ENCODE measurements around the gene SMR3A. TPM values are rescaled to one million over a fixed set of nuclear protein-coding genes. Genes with fewer than 3 reads are reported as not detected.

SMR3A gene
- not detected in 2 replicates for total RNA-seq

DNA sequence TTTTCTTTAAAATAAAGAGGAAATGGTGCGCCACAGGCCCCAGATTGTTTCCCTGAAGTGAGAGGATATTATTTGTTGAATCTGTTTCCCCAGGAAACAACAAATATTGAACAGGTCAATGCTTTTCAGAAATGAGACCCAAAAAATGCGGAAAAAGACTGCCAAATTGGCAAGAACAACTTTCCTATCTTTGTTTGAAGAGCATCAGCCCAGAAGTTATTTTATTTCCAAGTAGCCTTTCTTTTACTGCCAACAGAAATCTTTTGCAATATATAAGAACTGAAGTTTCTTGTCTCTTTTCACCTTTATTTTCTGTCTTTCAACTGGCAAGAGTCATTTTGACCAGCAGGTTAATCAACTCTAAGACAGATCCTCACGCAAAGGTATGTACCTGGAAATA, at the start of gene SMR3A:
Gene SMR3A (plus strand): TSS at position 301 of the 400 bp plus-strand sequence. CDS start 1,356 bp downstream, outside the sequence.

DNA sequence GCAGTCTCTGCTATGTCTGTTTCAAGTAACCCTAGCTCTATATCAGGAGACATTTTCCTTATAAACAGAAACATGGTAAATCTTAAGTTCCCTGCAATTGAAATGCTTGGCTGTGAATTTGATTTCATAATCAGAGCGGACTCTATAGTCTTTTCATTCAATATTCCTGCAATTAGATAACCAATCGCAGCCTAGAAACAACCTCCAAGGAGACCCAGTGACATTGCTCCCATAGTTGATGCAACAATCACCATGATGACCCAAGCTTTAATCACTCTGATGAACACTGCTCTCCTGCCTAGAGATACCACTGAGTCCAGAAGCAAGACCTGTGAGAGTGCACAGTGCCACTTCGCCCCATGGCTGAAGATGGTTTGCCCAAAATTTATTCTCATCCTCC, 25.9 kb upstream of the SMR3A start, which contains the start of gene CABS1:
Gene CABS1 (plus strand): TSS at position 301 of the 400 bp plus-strand sequence. CDS start 59 bp downstream, at position 360.

DNA sequence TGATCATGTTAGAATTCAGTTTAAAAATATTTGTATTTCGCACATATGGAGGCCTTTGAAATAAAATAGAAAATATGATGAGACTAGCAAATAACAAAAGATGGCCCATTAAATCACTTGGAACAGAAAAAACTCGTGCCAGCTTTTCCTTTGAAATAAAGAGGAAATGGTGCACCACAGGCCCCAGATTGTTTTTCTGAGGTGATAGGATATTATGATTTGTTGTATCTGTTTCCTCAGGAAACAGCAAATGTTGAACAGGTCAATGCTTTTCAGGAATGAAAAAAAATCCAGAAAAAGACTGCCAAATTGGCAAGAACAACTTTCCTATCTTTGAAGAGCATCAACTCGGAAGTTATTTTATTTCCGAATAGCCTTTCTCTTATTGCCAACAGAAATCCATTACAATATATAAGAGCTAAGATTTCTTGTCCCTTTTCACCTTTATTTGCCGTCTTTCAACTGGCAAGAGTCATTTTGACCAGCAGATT, 22.2 kb downstream of the SMR3A start, which contains the start of gene SMR3B:
Gene SMR3B (plus strand): TSS at position 441 of the 491 bp plus-strand sequence. CDS start 1,380 bp downstream, outside the sequence.

DNA sequence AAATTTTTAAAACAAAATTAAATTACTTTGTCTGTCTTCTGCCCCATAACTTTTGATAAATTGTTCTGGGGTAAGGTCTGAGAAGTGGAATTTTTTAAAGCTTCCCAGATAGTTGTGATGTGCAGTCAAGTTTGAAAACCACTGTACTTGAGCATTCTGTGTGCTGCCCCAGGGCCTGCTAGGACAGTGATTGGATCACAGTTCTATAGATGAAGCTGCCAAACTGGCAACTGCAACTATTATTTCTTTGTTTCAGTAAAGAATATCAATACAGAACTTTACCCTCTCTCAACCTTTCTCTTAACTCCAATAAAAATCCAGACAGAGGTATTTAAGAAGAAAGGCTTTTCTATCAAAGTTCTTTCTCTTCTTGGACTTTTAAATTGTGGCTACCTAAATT, 37.0 kb downstream of the SMR3A start, which contains the start of gene OPRPN:
Gene OPRPN (plus strand): TSS at position 361 of the 400 bp plus-strand sequence. CDS start 1,346 bp downstream, outside the sequence.

Other genes starting within 250 kb of the SMR3A start
- not detected in 2 replicates for gene PRR27, start 206.5 kb upstream of the SMR3A start, total RNA-seq
- not detected in 2 replicates for gene ODAM, start 165.0 kb upstream of the SMR3A start, total RNA-seq
- gene FDCSP, start 134.6 kb upstream of the SMR3A start, total RNA-seq: not detected in 2 replicates
- not detected in 2 replicates for gene CSN3, start 118.2 kb upstream of the SMR3A start, total RNA-seq
- gene CABS1, start 25.8 kb upstream of the SMR3A start, total RNA-seq: not detected in 2 replicates
- gene SMR3B, start 22.4 kb downstream of the SMR3A start, total RNA-seq: not detected in 2 replicates
- gene OPRPN, start 37.2 kb downstream of the SMR3A start, total RNA-seq: not detected in 2 replicates
- not detected in 2 replicates for gene MUC7, start 111.4 kb downstream of the SMR3A start, total RNA-seq
- gene AMTN, start 157.8 kb downstream of the SMR3A start, total RNA-seq: not detected in 2 replicates
- not detected in 2 replicates for gene AMBN, start 231.5 kb downstream of the SMR3A start, total RNA-seq

All from cardiac atrium fibroblast (primary cell).